HepG2 (cell line): ENCODE results near the gene METTL23. TPM values are rescaled to one million over a fixed set of nuclear protein-coding genes. Genes with fewer than 3 reads are reported as not detected.

Source experiments
- BCL6 ChIP-seq: IDR thresholded peaks from 2 replicates; pipeline ENCODE4 v1.6.1; 2016; ENCODE audit warnings: missing genetic modification reagents, missing compliant biosample characterization
- CCDC6 ChIP-seq: sonication (generic); formaldehyde crosslinking; IDR thresholded peaks from 2 replicates; pipeline ENCODE4 v1.8.1; 2022; ENCODE audit warnings: mild to moderate bottlenecking, missing genetic modification reagents, moderate library complexity
- CHD2 ChIP-seq: IDR thresholded peaks from 2 replicates; pipeline ENCODE4 v1.6.1; 2011; ENCODE audit warnings: low read depth, low read length, improper control_type of control experiment
- PRPF4 ChIP-seq: fragments of 200-400 bp; formaldehyde crosslinking; IDR thresholded peaks from 2 replicates; pipeline ENCODE4 v1.6.1; 2016; ENCODE audit warnings: low read length, low read depth; ENCODE audit not compliant: poor library complexity, severe bottlenecking
- RFX5 ChIP-seq: IDR thresholded peaks from 2 replicates; pipeline ENCODE4 v1.6.1; 2011; ENCODE audit warnings: low read depth, low read length, improper control_type of control experiment
- SCMH1 ChIP-seq: sonication (generic); formaldehyde crosslinking; IDR thresholded peaks from 2 replicates; pipeline ENCODE4 v1.9.0; 2021; ENCODE audit warnings: missing genetic modification reagents, mild to moderate bottlenecking, borderline replicate concordance
- SRSF1 ChIP-seq: fragments of 200-400 bp; formaldehyde crosslinking; optimal IDR thresholded peaks from 2 replicates; pipeline ENCODE3; 2017; ENCODE audit warnings: mild to moderate bottlenecking, low read depth, low read length, moderate library complexity
- TFAP4 ChIP-seq: sonication (generic); IDR thresholded peaks from 2 replicates; pipeline ENCODE4 v1.6.1; 2016; ENCODE audit warnings: low read depth, borderline replicate concordance
- ZNF10 ChIP-seq: sonication (generic); formaldehyde crosslinking; IDR thresholded peaks from 2 replicates; pipeline ENCODE4 v1.4.0; 2020; ENCODE audit warnings: mild to moderate bottlenecking, low read depth, missing genetic modification reagents, borderline replicate concordance
- ZNF337 ChIP-seq: sonication (generic); formaldehyde crosslinking; IDR thresholded peaks from 2 replicates; pipeline ENCODE4 v1.5.1; 2020; ENCODE audit warnings: missing genetic modification reagents, low read depth, mild to moderate bottlenecking, borderline replicate concordance
- ZNF550 ChIP-seq: sonication (generic); formaldehyde crosslinking; IDR thresholded peaks from 2 replicates; pipeline ENCODE4 v1.4.0; 2020; ENCODE audit warnings: mild to moderate bottlenecking, missing genetic modification reagents, borderline replicate concordance
- ZNF607 ChIP-seq: sonication (generic); formaldehyde crosslinking; IDR thresholded peaks from 2 replicates; pipeline ENCODE4 v1.5.1; 2020; ENCODE audit warnings: missing genetic modification reagents, mild to moderate bottlenecking, borderline replicate concordance
- ZNF614 ChIP-seq: IDR thresholded peaks from 2 replicates; pipeline ENCODE4 v1.6.1; 2018; ENCODE audit warnings: missing biosample characterization, missing genetic modification reagents, inconsistent platforms, borderline replicate concordance
- ZNF780A ChIP-seq: sonication (generic); formaldehyde crosslinking; IDR thresholded peaks from 2 replicates; pipeline ENCODE4 v1.8.0; 2022; ENCODE audit warnings: mild to moderate bottlenecking, missing genetic modification reagents, moderate library complexity
- ZNF816 ChIP-seq: sonication (generic); formaldehyde crosslinking; IDR thresholded peaks from 2 replicates; pipeline ENCODE4 v1.8.0; 2022; ENCODE audit warnings: missing genetic modification reagents, mild to moderate bottlenecking, borderline replicate concordance
- polyA plus RNA-seq, 8 experiments: library from polyadenylated mRNA; depleted of rRNA in 3 of 8; stranded (reverse) in 7 of 8; unstranded in 1 of 8; fragments of >200 nt; fragmentation: Illumina TruSeq in 4 of 8; extraction: Trizol in 4 of 8; gene quantifications; 2 replicates each; pipeline versions ENCODE4 v1.2.1 to v1.2.3, GENCODE V29; 2011 to 2016; ENCODE audit warnings: low read depth in 4 of 8, missing spikeins in 1 of 8, mixed read lengths in 1 of 8; ENCODE audit not compliant: insufficient read depth in 1 of 8
- total RNA-seq, 5 experiments: library from RNA; depleted of rRNA; stranded (reverse); fragments of >200 nt; fragmentation: Illumina TruSeq; extraction: Trizol; gene quantifications; 2 replicates each; pipeline ENCODE4 v1.2.3, GENCODE V29; 2016; ENCODE audit warnings: low read depth in 1 of 5
- TF ChIP-seq, protein P1 (sequence below): IDR thresholded peaks from 2 replicates; pipeline ENCODE4 v1.6.1; 2016
- TF ChIP-seq, protein P2 (sequence below): sonication (generic); formaldehyde crosslinking; IDR thresholded peaks from 2 replicates; pipeline ENCODE4 v1.4.0; 2020; ENCODE audit warnings: mild to moderate bottlenecking, missing genetic modification reagents
- TF ChIP-seq, protein P3 (sequence below): sonication (generic); formaldehyde crosslinking; conservative IDR thresholded peaks from 2 replicates; pipeline ENCODE4 v1.5.0; 2020; ENCODE audit warnings: missing genetic modification reagents

METTL23 gene
- total and polyA plus RNA-seq, 2 of the 13 experiments (the other 11 are each of a cell fraction or from before 2014, with no cell fraction given): 39.9 to 104 TPM

- TF ChIP-seq, protein P1, sequence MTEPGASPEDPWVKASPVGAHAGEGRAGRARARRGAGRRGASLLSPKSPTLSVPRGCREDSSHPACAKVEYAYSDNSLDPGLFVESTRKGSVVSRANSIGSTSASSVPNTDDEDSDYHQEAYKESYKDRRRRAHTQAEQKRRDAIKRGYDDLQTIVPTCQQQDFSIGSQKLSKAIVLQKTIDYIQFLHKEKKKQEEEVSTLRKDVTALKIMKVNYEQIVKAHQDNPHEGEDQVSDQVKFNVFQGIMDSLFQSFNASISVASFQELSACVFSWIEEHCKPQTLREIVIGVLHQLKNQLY (CRISPR knock-in tag): 0 out of 2 replicates have a peak, but pooled peaks have one; percentile 17
- TF ChIP-seq ZNF816 (CRISPR knock-in tag): 0 out of 2 replicates have a peak, but pooled peaks have one; percentile 7
- TF ChIP-seq ZNF10: no peak
- no peak for TF ChIP-seq SCMH1
- TF ChIP-seq ZNF607: peak; percentile 45
- TF ChIP-seq ZNF780A (CRISPR knock-in tag): no peak
- no peak for TF ChIP-seq RFX5
- TF ChIP-seq SRSF1: no peak
- 0 out of 2 replicates have a peak, but pooled peaks have one; percentile 13 for TF ChIP-seq TFAP4
- TF ChIP-seq PRPF4: peak; percentile 66
- TF ChIP-seq ZNF337 (CRISPR knock-in tag): no peak
- TF ChIP-seq ZNF614: no peak
- no peak for TF ChIP-seq ZNF550 (CRISPR knock-in tag)
- TF ChIP-seq CHD2: peak; percentile 54; the same call in 1 of the 2 replicates
- TF ChIP-seq, protein P2, sequence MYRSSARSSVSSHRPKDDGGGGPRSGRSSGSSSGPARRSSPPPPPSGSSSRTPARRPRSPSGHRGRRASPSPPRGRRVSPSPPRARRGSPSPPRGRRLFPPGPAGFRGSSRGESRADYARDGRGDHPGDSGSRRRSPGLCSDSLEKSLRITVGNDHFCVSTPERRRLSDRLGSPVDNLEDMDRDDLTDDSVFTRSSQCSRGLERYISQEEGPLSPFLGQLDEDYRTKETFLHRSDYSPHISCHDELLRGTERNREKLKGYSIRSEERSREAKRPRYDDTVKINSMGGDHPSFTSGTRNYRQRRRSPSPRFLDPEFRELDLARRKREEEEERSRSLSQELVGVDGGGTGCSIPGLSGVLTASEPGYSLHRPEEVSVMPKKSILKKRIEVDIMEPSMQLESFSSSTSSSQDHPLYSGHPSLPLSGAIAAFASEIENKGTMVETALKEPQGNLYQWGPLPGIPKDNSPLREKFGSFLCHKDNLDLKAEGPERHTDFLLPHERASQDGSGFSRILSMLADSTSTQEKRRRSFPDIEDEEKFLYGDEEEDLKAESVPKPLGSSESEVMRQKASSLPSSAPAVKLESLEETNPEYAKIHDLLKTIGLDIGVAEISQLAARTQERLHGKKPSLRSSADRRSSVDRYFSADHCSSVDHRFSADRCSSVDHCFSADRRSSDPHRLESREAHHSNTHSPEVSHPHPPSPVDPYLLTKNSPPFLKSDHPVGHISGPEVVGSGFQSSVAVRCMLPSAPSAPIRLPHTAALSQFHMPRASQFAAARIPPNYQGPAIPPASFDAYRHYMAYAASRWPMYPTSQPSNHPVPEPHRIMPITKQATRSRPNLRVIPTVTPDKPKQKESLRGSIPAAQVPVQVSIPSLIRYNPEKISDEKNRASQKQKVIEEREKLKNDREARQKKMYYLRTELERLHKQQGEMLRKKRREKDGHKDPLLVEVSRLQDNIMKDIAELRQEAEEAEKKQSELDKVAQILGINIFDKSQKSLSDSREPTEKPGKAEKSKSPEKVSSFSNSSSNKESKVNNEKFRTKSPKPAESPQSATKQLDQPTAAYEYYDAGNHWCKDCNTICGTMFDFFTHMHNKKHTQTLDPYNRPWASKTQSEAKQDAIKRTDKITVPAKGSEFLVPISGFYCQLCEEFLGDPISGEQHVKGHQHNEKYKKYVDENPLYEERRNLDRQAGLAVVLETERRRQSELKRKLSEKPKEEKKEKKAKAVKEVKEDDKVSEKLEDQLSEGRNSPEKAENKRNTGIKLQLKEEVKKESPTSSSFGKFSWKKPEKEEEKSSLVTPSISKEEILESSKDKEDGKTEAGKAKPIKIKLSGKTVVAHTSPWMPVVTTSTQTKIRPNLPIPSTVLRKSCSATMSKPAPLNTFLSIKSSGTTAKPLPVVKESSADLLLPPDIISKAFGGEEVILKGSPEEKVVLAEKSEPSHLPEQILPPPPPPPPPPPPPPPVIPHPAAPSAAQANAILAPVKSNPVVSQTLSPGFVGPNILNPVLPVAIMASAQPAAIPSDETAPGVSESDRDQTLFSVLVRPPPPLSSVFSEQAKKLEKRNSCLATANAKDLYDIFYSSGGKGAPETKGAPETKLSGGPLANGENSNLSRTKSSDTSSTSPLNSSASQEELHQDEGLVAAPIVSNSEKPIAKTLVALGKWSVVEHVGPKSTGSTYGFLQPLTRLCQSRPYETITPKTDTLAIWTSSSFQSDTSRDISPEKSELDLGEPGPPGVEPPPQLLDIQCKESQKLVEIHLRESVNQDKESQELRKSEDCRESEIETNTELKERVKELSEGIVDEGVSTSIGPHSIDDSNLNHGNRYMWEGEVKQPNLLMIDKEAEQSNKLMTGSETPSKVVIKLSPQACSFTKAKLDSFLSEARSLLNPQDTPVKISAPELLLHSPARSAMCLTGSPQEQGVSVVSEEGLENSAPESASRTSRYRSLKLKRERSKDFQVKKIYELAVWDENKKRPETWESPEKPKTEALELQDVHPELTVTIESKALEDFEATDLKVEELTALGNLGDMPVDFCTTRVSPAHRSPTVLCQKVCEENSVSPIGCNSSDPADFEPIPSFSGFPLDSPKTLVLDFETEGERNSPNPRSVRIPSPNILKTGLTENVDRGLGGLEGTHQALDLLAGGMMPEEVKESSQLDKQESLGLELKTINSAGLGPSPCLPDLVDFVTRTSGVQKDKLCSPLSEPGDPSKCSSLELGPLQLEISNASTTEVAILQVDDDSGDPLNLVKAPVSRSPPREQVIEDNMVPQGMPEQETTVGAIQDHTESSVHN: no peak
- no peak for TF ChIP-seq CCDC6 (CRISPR knock-in tag)
- no peak for TF ChIP-seq BCL6 (CRISPR knock-in tag)
- TF ChIP-seq, protein P3, sequence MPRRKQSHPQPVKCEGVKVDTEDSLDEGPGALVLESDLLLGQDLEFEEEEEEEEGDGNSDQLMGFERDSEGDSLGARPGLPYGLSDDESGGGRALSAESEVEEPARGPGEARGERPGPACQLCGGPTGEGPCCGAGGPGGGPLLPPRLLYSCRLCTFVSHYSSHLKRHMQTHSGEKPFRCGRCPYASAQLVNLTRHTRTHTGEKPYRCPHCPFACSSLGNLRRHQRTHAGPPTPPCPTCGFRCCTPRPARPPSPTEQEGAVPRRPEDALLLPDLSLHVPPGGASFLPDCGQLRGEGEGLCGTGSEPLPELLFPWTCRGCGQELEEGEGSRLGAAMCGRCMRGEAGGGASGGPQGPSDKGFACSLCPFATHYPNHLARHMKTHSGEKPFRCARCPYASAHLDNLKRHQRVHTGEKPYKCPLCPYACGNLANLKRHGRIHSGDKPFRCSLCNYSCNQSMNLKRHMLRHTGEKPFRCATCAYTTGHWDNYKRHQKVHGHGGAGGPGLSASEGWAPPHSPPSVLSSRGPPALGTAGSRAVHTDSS (CRISPR knock-in tag): no peak
These were observed 934 bp upstream of the METTL23 start (continued) for GRCh38 chr17:76725580-76726230.
